SK-N-SH treated with all-trans-retinoic acid at 6 μM for 48 hours (cell line): ENCODE results near the gene LIFR.
"Not testable (repeated sequence)": the region's sequence is repeated elsewhere in the genome, so short reads cannot be mapped to it uniquely, and the experiment has no call there.

Experiments
- ATAC-seq: fragments of 200-7000 bp; cut with Tn5 transposase; 3 replicates; pipeline ENCODE4 v1.9.1; 2020; ENCODE audit warnings: mild to moderate bottlenecking, moderate library complexity
- ARNTL ChIP-seq: fragments of 450-650 bp; formaldehyde crosslinking; IDR thresholded peaks from 2 replicates; pipeline ENCODE4 v1.5.0; 2020; ENCODE audit warnings: low read depth, mild to moderate bottlenecking, moderate library complexity, borderline replicate concordance
- BACH2 ChIP-seq: fragments of 250-450 bp; sonication (Bioruptor Pico); IDR thresholded peaks from 2 replicates; pipeline ENCODE4 v1.9.0; 2021; ENCODE audit warnings: mild to moderate bottlenecking, borderline replicate concordance
- GLIS3 ChIP-seq: fragments of 250-450 bp; sonication (Bioruptor Pico); IDR thresholded peaks from 2 replicates; pipeline ENCODE4 v1.5.0; 2020; ENCODE audit warnings: mild to moderate bottlenecking, moderate library complexity
- ISL1 ChIP-seq: fragments of 250-450 bp; sonication (Bioruptor Pico); IDR thresholded peaks from 2 replicates; pipeline ENCODE4 v2.1.2; 2022; ENCODE audit warnings: mild to moderate bottlenecking, moderate library complexity
- OSR1 ChIP-seq: fragments of 250-450 bp; sonication (Bioruptor Pico); IDR thresholded peaks from 2 replicates; pipeline ENCODE4 v1.8.0; 2022; ENCODE audit warnings: moderate library complexity, mild to moderate bottlenecking, inconsistent platforms
- SNAI2 ChIP-seq: fragments of 250-450 bp; sonication (Bioruptor Pico); IDR thresholded peaks from 2 replicates; pipeline ENCODE4 v1.5.0; 2020; ENCODE audit warnings: mild to moderate bottlenecking, moderate library complexity
- TCF4 ChIP-seq: fragments of 250-450 bp; sonication (Bioruptor Pico); IDR thresholded peaks from 2 replicates; pipeline ENCODE4 v1.8.0; 2021; ENCODE audit warnings: mild to moderate bottlenecking, moderate library complexity, borderline replicate concordance
- TOX ChIP-seq: fragments of 250-450 bp; sonication (Bioruptor Pico); IDR thresholded peaks from 2 replicates; pipeline ENCODE4 v1.8.0; 2021; ENCODE audit warnings: mild to moderate bottlenecking, moderate library complexity, borderline replicate concordance
- ZC3H10 ChIP-seq: fragments of 250-450 bp; sonication (Bioruptor Pico); IDR thresholded peaks from 2 replicates; pipeline ENCODE4 v1.5.1; 2021; ENCODE audit warnings: mild to moderate bottlenecking, moderate library complexity
- ZFP30 ChIP-seq: fragments of 450-650 bp; formaldehyde crosslinking; IDR thresholded peaks from 2 replicates; pipeline ENCODE4 v1.5.0; 2022; ENCODE audit warnings: mild to moderate bottlenecking, moderate library complexity
- ZNF565 ChIP-seq: fragments of 450-650 bp; formaldehyde crosslinking; conservative IDR thresholded peaks from 2 replicates; pipeline ENCODE4 v1.5.0; 2020; ENCODE audit warnings: low read depth, mild to moderate bottlenecking, moderate library complexity
- ZNF70 ChIP-seq: fragments of 450-650 bp; formaldehyde crosslinking; IDR thresholded peaks from 2 replicates; pipeline ENCODE4 v1.5.0; 2020; ENCODE audit warnings: mild to moderate bottlenecking, moderate library complexity
- ZNF8 ChIP-seq: fragments of 450-650 bp; formaldehyde crosslinking; IDR thresholded peaks from 2 replicates; pipeline ENCODE4 v1.5.0; 2020; ENCODE audit warnings: mild to moderate bottlenecking, moderate library complexity
- TF ChIP-seq, protein P1 (sequence below): fragments of 250-450 bp; sonication (Bioruptor Pico); IDR thresholded peaks from 2 replicates; pipeline ENCODE4 v1.5.1; 2020; ENCODE audit warnings: low read depth, mild to moderate bottlenecking, moderate library complexity
- TF ChIP-seq, protein P2 (sequence below): fragments of 250-450 bp; sonication (Bioruptor Pico); IDR thresholded peaks from 2 replicates; pipeline ENCODE4 v1.5.1; 2021; ENCODE audit warnings: mild to moderate bottlenecking, moderate library complexity
- TF ChIP-seq, protein P3 (sequence below): fragments of 250-450 bp; sonication (Bioruptor Pico); IDR thresholded peaks from 2 replicates; pipeline ENCODE4 v1.8.0; 2020; ENCODE audit warnings: mild to moderate bottlenecking, moderate library complexity, borderline replicate concordance
- TF ChIP-seq, protein P4 (sequence below): fragments of 250-450 bp; sonication (Bioruptor Pico); IDR thresholded peaks from 2 replicates; pipeline ENCODE4 v1.5.0; 2020; ENCODE audit warnings: mild to moderate bottlenecking, moderate library complexity
- TF ChIP-seq, protein P5 (sequence below): fragments of 250-450 bp; sonication (Bioruptor Pico); IDR thresholded peaks from 2 replicates; pipeline ENCODE4 v1.8.0; 2021; ENCODE audit warnings: low read depth, mild to moderate bottlenecking, moderate library complexity, borderline replicate concordance

Gene LIFR

DNA sequence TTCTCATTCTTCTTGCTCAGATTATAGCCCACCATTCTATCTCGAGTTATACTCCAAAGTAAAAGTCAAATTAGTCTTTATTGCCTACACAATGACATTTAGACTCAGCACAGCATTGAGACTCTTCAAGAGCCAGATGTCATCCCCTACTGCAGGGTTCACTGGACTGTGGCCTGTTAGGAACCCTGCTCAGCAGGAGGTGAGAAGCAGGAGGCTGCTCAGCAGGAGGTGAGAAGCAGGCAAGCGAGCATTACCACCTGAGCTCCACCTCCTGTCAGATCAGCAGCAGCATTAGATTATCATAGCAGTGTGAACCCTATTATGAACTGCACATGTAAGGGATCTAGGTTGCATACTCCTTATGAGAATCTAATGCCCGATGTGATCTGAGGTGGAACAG is 12.7 kb upstream of the LIFR start:
- ATAC-seq = no peak
- TF ChIP-seq OSR1 (CRISPR knock-in tag) = no peak

DNA sequence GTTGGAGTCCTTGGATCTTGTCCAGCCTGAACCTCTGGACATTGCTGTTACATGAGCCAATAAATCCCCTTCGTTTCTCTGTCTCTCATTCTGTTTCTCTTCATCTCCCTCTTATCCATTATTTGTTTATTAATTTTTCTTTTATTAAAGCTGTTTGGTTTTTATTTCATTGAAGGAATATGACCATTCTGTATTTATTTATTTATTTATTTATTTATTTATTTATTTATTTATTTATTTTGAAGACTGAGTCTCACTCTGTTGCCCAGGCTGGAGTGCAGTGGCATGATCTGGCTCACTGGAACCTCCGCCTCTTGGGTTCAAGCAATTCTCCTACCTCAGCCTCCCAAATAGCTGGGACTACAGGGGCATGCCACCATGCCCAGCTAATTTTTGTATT is 10.9 kb upstream of the LIFR start:
- ATAC-seq = not testable (repeated sequence)

DNA sequence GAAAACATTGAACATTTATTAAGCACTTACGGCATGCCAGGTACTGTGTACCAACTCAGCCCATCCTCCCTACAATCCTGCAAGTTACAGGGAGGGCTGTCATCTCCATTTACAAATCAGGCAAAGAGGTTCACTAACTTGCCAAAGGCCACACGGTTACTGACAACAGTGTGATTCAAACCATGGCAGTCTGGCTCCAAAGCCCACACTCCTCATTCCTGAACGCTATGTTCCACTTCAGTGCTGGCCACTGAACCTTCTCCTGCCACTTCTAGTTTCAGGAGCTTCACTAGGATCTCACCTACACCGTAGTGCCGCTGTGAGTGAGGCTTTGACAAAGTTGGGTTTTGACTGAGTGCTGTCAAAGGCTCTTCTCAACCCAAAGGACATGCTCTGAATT is 7.2 kb upstream of the LIFR start:
- no peak for ATAC-seq
- no peak for TF ChIP-seq GLIS3 (CRISPR knock-in tag)
- TF ChIP-seq ISL1 (CRISPR knock-in tag) = no peak
- TF ChIP-seq ZNF70 (CRISPR knock-in tag) = no peak
- TF ChIP-seq, protein P1, sequence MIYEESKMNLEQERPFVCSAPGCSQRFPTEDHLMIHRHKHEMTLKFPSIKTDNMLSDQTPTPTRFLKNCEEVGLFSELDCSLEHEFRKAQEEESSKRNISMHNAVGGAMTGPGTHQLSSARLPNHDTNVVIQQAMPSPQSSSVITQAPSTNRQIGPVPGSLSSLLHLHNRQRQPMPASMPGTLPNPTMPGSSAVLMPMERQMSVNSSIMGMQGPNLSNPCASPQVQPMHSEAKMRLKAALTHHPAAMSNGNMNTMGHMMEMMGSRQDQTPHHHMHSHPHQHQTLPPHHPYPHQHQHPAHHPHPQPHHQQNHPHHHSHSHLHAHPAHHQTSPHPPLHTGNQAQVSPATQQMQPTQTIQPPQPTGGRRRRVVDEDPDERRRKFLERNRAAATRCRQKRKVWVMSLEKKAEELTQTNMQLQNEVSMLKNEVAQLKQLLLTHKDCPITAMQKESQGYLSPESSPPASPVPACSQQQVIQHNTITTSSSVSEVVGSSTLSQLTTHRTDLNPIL = no peak
- TF ChIP-seq ZFP30 = no peak
- TF ChIP-seq, protein P2, sequence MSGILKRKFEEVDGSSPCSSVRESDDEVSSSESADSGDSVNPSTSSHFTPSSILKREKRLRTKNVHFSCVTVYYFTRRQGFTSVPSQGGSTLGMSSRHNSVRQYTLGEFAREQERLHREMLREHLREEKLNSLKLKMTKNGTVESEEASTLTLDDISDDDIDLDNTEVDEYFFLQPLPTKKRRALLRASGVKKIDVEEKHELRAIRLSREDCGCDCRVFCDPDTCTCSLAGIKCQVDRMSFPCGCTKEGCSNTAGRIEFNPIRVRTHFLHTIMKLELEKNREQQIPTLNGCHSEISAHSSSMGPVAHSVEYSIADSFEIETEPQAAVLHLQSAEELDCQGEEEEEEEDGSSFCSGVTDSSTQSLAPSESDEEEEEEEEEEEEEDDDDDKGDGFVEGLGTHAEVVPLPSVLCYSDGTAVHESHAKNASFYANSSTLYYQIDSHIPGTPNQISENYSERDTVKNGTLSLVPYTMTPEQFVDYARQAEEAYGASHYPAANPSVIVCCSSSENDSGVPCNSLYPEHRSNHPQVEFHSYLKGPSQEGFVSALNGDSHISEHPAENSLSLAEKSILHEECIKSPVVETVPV = no peak
- TF ChIP-seq ZNF565 (CRISPR knock-in tag) = no peak
- TF ChIP-seq OSR1 (CRISPR knock-in tag) = no peak
- TF ChIP-seq BACH2 (CRISPR knock-in tag) = no peak
- no peak for TF ChIP-seq TCF4 (CRISPR knock-in tag)
- TF ChIP-seq, protein P3, sequence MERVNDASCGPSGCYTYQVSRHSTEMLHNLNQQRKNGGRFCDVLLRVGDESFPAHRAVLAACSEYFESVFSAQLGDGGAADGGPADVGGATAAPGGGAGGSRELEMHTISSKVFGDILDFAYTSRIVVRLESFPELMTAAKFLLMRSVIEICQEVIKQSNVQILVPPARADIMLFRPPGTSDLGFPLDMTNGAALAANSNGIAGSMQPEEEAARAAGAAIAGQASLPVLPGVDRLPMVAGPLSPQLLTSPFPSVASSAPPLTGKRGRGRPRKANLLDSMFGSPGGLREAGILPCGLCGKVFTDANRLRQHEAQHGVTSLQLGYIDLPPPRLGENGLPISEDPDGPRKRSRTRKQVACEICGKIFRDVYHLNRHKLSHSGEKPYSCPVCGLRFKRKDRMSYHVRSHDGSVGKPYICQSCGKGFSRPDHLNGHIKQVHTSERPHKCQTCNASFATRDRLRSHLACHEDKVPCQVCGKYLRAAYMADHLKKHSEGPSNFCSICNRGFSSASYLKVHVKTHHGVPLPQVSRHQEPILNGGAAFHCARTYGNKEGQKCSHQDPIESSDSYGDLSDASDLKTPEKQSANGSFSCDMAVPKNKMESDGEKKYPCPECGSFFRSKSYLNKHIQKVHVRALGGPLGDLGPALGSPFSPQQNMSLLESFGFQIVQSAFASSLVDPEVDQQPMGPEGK (CRISPR knock-in tag) = no peak
- no peak for TF ChIP-seq SNAI2
- TF ChIP-seq TOX (CRISPR knock-in tag) = no peak
- TF ChIP-seq ZC3H10 (CRISPR knock-in tag) = no peak
- TF ChIP-seq, protein P4, sequence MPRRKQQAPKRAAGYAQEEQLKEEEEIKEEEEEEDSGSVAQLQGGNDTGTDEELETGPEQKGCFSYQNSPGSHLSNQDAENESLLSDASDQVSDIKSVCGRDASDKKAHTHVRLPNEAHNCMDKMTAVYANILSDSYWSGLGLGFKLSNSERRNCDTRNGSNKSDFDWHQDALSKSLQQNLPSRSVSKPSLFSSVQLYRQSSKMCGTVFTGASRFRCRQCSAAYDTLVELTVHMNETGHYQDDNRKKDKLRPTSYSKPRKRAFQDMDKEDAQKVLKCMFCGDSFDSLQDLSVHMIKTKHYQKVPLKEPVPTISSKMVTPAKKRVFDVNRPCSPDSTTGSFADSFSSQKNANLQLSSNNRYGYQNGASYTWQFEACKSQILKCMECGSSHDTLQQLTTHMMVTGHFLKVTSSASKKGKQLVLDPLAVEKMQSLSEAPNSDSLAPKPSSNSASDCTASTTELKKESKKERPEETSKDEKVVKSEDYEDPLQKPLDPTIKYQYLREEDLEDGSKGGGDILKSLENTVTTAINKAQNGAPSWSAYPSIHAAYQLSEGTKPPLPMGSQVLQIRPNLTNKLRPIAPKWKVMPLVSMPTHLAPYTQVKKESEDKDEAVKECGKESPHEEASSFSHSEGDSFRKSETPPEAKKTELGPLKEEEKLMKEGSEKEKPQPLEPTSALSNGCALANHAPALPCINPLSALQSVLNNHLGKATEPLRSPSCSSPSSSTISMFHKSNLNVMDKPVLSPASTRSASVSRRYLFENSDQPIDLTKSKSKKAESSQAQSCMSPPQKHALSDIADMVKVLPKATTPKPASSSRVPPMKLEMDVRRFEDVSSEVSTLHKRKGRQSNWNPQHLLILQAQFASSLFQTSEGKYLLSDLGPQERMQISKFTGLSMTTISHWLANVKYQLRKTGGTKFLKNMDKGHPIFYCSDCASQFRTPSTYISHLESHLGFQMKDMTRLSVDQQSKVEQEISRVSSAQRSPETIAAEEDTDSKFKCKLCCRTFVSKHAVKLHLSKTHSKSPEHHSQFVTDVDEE (CRISPR knock-in tag) = no peak
- TF ChIP-seq, protein P5, sequence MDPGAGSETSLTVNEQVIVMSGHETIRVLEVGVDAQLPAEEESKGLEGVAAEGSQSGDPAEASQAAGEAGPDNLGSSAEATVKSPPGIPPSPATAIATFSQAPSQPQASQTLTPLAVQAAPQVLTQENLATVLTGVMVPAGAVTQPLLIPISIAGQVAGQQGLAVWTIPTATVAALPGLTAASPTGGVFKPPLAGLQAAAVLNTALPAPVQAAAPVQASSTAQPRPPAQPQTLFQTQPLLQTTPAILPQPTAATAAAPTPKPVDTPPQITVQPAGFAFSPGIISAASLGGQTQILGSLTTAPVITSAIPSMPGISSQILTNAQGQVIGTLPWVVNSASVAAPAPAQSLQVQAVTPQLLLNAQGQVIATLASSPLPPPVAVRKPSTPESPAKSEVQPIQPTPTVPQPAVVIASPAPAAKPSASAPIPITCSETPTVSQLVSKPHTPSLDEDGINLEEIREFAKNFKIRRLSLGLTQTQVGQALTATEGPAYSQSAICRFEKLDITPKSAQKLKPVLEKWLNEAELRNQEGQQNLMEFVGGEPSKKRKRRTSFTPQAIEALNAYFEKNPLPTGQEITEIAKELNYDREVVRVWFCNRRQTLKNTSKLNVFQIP (CRISPR knock-in tag) = no peak

DNA sequence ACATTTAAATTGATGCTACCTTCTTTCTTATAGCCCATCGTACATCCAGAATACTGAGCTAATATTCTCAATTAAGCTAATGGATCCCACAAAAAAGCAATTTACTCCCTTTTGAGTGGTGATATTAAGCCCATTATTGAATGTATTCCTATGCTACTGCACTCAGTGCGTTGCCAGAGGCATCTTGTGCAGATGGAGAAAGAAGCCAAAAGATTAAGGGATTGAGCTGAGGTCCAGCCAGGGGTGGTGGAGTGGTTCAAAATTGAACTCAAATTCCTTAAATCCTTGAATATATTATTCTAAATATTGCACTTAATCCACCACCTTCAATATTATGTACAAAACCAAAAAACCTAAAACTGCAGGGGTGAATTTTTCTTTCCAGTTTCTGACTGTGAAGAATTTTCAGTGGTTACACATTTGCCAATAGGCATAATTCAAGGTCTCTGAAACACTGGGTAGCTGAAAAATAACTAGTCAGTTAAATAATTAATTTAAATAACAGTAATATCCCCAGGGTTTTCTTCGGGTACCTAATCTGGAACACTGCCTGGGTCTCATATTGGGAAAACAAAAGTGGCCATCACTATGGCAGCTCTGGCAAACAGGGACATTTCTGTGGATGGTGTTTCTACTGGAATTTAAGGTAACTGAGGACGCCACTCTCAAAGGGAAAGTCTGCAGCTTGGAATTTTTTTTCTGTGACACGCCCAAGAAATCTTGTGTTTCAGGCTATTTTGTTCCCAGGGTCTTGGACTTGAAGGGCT is 6.2 kb upstream of the LIFR start:
- ATAC-seq = no peak
- TF ChIP-seq ARNTL (no peak), SNAI2 (no peak), GLIS3 (CRISPR knock-in tag) (no peak), ZC3H10 (CRISPR knock-in tag) (no peak), ZNF8 (CRISPR knock-in tag) (no peak), OSR1 (CRISPR knock-in tag) (no peak)
